HCT116 (cell line): ENCODE measurements around the gene UBE2E2.

ENCODE experiments used
- CEBPB ChIP-seq: IDR thresholded peaks from 2 replicates; pipeline ENCODE4 v1.6.1; 2012; ENCODE audit warnings: low read depth
- CTCF ChIP-seq, 3 experiments: fragments of 200-600 bp in 1 of 3; sonication (generic) in 1 of 3; IDR thresholded peaks in 2 of 3; conservative IDR thresholded peaks in 1 of 3; 2 replicates each; pipeline ENCODE4 v1.5.1; 2012 to 2017; ENCODE audit warnings: low read depth in 2 of 3, low read length in 2 of 3, antibody characterized with exemption in 1 of 3, borderline replicate concordance in 1 of 3, control low read depth in 1 of 3, mild to moderate bottlenecking in 1 of 3, mixed read lengths in 1 of 3, mixed run types in 1 of 3, moderate library complexity in 1 of 3; ENCODE audit not compliant: insufficient read depth in 1 of 3
- EGR1 ChIP-seq: IDR thresholded peaks from 2 replicates; pipeline ENCODE4 v1.6.1; 2012; ENCODE audit warnings: low read depth
- EZH2 ChIP-seq: fragments of 200-600 bp; sonication (generic); IDR thresholded peaks from 2 replicates; pipeline ENCODE4 v1.6.1; 2017; ENCODE audit warnings: antibody characterized with exemption, mixed run types
- EZH2phosphoT487 ChIP-seq: fragments of 200-600 bp; IDR thresholded peaks from 2 replicates; pipeline ENCODE4 v1.6.1; 2018; ENCODE audit warnings: antibody characterized with exemption, borderline replicate concordance
- FOSL1 ChIP-seq: IDR thresholded peaks from 2 replicates; pipeline ENCODE4 v1.6.1; 2012; ENCODE audit warnings: low read depth
- JUND ChIP-seq: IDR thresholded peaks from 2 replicates; pipeline ENCODE4 v1.6.1; 2012
- POLR2A ChIP-seq: IDR thresholded peaks from 2 replicates; pipeline ENCODE4 v1.7.0; 2011; ENCODE audit warnings: borderline replicate concordance; ENCODE audit not compliant: insufficient read depth, insufficient read length; ENCODE audit errors: extremely low read depth
- POLR2AphosphoS5 ChIP-seq: IDR thresholded peaks from 2 replicates; pipeline ENCODE4 v1.6.1; 2011; ENCODE audit warnings: mild to moderate bottlenecking, low read depth, low read length, moderate library complexity
- RAD21 ChIP-seq: IDR thresholded peaks from 2 replicates; pipeline ENCODE4 v1.6.1; 2012; ENCODE audit warnings: low read depth, mild to moderate bottlenecking
- SIN3A ChIP-seq: IDR thresholded peaks from 2 replicates; pipeline ENCODE4 v1.6.1; 2012; ENCODE audit warnings: low read depth
- SP1 ChIP-seq: IDR thresholded peaks from 2 replicates; pipeline ENCODE4 v1.6.1; 2012; ENCODE audit warnings: low read depth
- YY1 ChIP-seq: IDR thresholded peaks from 2 replicates; pipeline ENCODE4 v1.6.1; 2011; ENCODE audit warnings: low read length, low read depth, moderate library complexity, mild to moderate bottlenecking; ENCODE audit not compliant: insufficient replicate concordance; ENCODE audit errors: extremely low read depth
- ZBTB33 ChIP-seq: IDR thresholded peaks from 2 replicates; pipeline ENCODE4 v1.6.1; 2011; ENCODE audit warnings: mild to moderate bottlenecking, low read length, moderate library complexity; ENCODE audit not compliant: insufficient replicate concordance; ENCODE audit errors: extremely low read depth

DNA sequence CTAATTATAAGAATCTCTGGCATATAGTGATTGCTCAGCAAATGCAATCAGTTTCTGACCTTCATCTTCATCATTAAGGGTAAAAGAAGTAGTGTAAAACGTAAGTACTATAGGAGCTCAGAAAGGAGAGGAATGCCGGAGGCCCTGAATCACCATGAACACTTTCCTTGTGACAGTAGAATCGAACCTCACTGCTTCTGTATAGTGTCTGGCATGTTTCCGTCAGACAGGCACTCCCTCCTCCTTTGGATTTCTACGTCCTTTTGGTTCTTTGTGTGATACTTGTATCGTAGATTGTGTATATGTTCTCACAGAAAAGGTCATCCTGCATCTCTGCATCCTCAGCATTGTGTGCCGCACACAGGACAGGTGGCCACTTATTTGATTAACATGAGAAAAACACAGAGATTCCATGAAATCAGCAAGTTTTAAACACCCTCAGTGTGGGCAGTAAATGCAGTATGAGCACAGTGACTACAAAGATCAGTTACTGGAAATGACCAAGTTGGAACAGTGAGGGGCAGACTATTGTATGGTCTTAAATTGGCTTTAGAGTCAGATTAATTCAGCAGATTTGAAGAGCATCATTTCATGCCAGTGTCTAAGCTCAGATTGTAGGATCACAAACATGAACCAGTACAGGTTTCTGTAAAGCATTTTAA, 234.5 kb downstream of the UBE2E2 start:
- no peak for TF ChIP-seq EZH2
- TF ChIP-seq CTCF (IDR thresholded peaks at IDR 0.05 in 2 of 3, conservative IDR thresholded peaks at IDR 0.05 in 1 of 3; ENCODE audit: borderline replicate concordance in 1 of 3, insufficient read depth in 1 of 3, low read depth in 2 of 3, low read length in 2 of 3): no peak
- no peak for TF ChIP-seq POLR2AphosphoS5
- no peak for TF ChIP-seq POLR2A
- TF ChIP-seq EGR1: no peak
- TF ChIP-seq SIN3A: no peak
- TF ChIP-seq RAD21: no peak
- no peak for TF ChIP-seq EZH2phosphoT487
- no peak for TF ChIP-seq YY1
- TF ChIP-seq JUND: no peak
- TF ChIP-seq SP1: no peak
- no peak for TF ChIP-seq ZBTB33
- TF ChIP-seq FOSL1: no peak
- no peak for TF ChIP-seq CEBPB
